ENCODE results near the gene RELCH.

The RELCH gene

DNA sequence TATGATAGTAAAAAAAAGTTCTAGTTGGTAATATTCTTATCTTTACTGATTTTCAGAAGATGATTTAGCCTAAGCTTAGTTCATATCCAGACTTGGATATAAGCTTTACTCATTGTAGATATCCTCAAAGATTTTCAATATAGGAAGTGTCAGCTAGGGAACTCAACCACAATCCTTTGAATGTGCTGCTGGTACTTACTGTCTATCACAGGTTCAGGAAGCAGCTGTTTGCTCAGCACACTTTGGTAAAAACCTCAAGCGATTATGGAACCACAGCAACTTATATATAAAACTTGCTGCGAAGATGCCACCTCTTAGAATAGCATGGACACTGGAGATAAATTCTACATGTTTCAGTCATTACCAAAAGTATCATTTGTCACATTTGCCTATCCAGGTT, 77.9 kb downstream of the RELCH start:
- TF ChIP-seq CTCF (conservative IDR thresholded peaks at IDR 0.05; ENCODE audit: low read depth, low read length): no peak
- no peak for DNase-seq (ENCODE audit: low read depth)
- H3K4me3 ChIP-seq (ENCODE audit: low read length): no peak overlapping the region

DNA sequence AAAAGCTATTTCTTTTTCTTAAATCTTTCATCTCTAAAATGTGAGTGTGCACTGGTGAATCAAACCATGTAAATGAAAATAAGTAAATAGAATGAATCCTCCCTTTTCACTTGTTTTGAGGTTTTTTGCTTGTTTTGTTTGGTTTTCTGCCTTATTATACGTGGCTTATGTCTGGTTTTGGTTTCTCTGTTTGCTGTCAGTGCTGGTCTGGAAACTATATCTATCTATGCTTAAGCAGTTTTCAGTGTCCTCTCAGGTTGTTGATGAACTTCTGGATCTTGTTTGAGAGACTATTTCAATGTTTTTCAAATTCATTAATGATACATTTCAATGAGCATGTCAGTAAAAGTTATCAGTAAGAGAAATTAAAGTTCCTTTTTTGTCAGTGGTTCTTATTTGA, 90.0 kb downstream of the RELCH start:
- no peak for TF ChIP-seq CTCF (conservative IDR thresholded peaks at IDR 0.05; ENCODE audit: low read depth, low read length)
- DNase-seq (ENCODE audit: low read depth): no peak
- H3K4me3 ChIP-seq (ENCODE audit: low read length): no peak overlapping the region

- DNase-seq (ENCODE audit: low read depth): no peak
- H3K4me3 ChIP-seq (ENCODE audit: low read length): no peak overlapping the region
- TF ChIP-seq CTCF (conservative IDR thresholded peaks at IDR 0.05; ENCODE audit: low read depth, low read length): no peak
Measured at GRCh38 chr18:62279561-62279960, 92.5 kb downstream of the RELCH start.

DNA sequence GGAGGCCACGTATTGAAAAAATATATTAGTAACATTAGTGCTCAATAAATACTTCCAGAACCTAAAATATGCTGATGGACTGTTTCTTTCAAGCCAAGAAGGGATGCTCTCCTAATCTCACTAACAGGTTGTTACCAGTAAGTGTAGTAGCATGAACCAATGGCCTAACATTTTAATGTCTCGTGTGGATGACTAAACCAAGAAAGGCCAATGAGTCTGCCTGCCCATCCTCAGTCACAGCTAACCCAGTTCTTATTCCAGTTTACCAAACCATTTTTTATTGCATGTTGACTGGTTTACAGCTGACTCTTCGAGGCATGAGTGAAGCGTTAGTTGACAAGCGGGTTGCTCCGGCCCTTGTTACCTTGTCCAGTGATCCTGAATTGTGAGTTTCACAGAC, 93.0 kb downstream of the RELCH start:
- no peak for TF ChIP-seq CTCF (conservative IDR thresholded peaks at IDR 0.05; ENCODE audit: low read depth, low read length)
- DNase-seq (ENCODE audit: low read depth): no peak
- no peak overlapping the region for H3K4me3 ChIP-seq (ENCODE audit: low read length)

DNA sequence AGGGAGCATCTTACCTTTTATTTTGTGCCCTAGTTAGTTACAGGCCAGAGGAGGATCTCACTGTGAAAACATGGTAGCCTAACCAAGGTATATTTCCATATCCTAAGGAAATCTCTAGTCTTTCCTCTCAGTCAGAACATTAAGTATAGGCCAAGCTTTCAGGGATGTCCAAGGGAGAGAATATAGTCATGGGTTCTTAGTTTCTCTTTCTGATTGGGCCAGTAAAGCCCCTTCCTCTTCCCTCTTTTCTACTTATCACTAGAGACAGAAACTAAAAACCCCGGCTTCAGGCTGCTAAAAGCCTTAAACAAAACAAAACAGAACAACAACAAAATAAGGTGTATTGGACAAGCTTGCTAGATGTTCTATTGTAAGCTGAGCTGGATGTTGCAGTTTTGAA, 93.7 kb downstream of the RELCH start:
- no peak for TF ChIP-seq CTCF (conservative IDR thresholded peaks at IDR 0.05; ENCODE audit: low read depth, low read length)
- DNase-seq (ENCODE audit: low read depth): no peak
- no peak overlapping the region for H3K4me3 ChIP-seq (ENCODE audit: low read length)

DNA sequence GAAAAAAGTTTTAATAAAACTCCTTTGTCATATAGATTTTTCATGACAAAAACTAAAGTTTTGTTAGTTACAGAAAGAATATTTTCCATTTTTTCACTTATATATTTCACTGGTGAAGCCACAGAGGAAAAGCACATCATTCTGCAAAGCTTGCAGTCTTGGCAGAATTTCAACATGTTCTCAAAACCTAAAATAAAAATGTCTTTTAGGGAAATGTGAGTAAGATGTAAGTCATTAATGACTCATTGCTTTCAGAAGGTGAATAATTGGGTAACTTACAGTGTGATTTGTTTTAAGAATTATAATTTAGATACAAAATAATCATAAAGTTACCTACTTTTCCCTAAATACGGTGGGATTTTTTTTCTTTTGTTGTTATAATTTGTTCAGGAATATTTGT, 94.6 kb downstream of the RELCH start:
- peak; percentile 51 for DNase-seq (ENCODE audit: low read depth)
- H3K4me3 ChIP-seq (ENCODE audit: low read length): no peak overlapping the region
- no peak for TF ChIP-seq CTCF (conservative IDR thresholded peaks at IDR 0.05; ENCODE audit: low read depth, low read length)

- TF ChIP-seq CTCF (conservative IDR thresholded peaks at IDR 0.05; ENCODE audit: low read depth, low read length): no peak
- peak; percentile 5 for DNase-seq (ENCODE audit: low read depth)
Measured at GRCh38 chr18:62282188-62282629, 95.2 kb downstream of the RELCH start.

More at GRCh38 chr18:62282188-62282629, 95.2 kb downstream of the RELCH start:
- no peak overlapping the region for H3K4me3 ChIP-seq (ENCODE audit: low read length)
